Measurements from ENCODE around the gene CALML4. TPM values are rescaled to one million over a fixed set of nuclear protein-coding genes. Genes with fewer than 3 reads are reported as not detected.

Gene CALML4
- total and polyA plus RNA-seq, 2 donors (not counting 3 experiments of a cell fraction or from before 2014, with no cell fraction given), result 2.6 to 10.1 TPM

GRCh38 chr15:68207176-68207935 is 2.2 kb upstream of the CALML4 start:
- peaks cover 15% of the 10 kb centered on the region for H3K4me1 ChIP-seq (ENCODE audit: control insufficient read depth, extremely low read depth, insufficient read depth, low read length)
- DNase-seq (ENCODE audit: low read depth, low spot score), result no peak
- FAIRE-seq, result no peak
- H3K4me3 ChIP-seq (replicated peaks in 1 of 3; ENCODE audit: insufficient read depth in 1 of 3, low read depth in 1 of 3, low read length in 3 of 3), result no peak overlapping the region
- dilution Hi-C loops (cut with MboI; ENCODE audit: extremely low pct_ligation_motif_present, low sequenced_read_pairs) (no loop called here), intact Hi-C loops (cut with micrococcal nuclease) (no loop called here)
- H3K9ac ChIP-seq (replicated peaks; ENCODE audit: extremely low read depth, insufficient read depth, low read length), result no peak overlapping the region
- ChIA-PET POLR2A (no interaction called here), CTCF (interaction anchor here (0.9 kb wide), 1 partner anchor 12 kb away, joined by 7 read pairs; no protein-coding TSS in a partner anchor)
- no peaks in the 10 kb centered on the region for H3K27me3 ChIP-seq (ENCODE audit: control insufficient read depth in 2 of 2, insufficient read depth in 2 of 2, low read length in 2 of 2)
- H3K79me2 ChIP-seq (ENCODE audit: control insufficient read depth, insufficient read depth, low read length), result peaks cover 6% of the 10 kb centered on the region
- H3K27ac ChIP-seq (ENCODE audit: insufficient read depth, low read depth, low read length), result no peak overlapping the region
- TSS peak; percentile 20 for BruUV-seq (replicated peaks)
- no peak for TF ChIP-seq FOS (IDR thresholded peaks at IDR 0.05; ENCODE audit: borderline replicate concordance, insufficient read depth, low read length)
- TF ChIP-seq JUN (IDR thresholded peaks at IDR 0.05; ENCODE audit: borderline replicate concordance, insufficient read depth, insufficient read length, low read depth), result no peak
- no peak for TF ChIP-seq POLR2A (IDR thresholded peaks at IDR 0.05; ENCODE audit: low read depth, low read length)
- TF ChIP-seq GATA2 (IDR thresholded peaks at IDR 0.05; ENCODE audit: insufficient read depth, insufficient read length, low read depth, low read length), result no peak
- TF ChIP-seq EZH2 (IDR thresholded peaks at IDR 0.05; ENCODE audit: borderline replicate concordance, low read depth, low read length, severe bottlenecking), result no peak
- H3K4me2 ChIP-seq (ENCODE audit: insufficient read depth, low read length), result no peak overlapping the region
- H2AFZ ChIP-seq (ENCODE audit: low read depth, low read length), result no peak overlapping the region
- no peaks in the 10 kb centered on the region for H3K9me1 ChIP-seq (replicated peaks; ENCODE audit: control insufficient read depth, extremely low read depth, insufficient read depth, low read length)
- H4K20me1 ChIP-seq (replicated peaks; ENCODE audit: control insufficient read depth, extremely low read depth, insufficient read depth, low read length), result no peaks in the 10 kb centered on the region
- no peaks in the 10 kb centered on the region for H3K9me3 ChIP-seq (replicated peaks; ENCODE audit: control insufficient read depth, insufficient read depth, low read length)
- H3K36me3 ChIP-seq (ENCODE audit: control insufficient read depth in 2 of 2, extremely low read depth in 1 of 2, insufficient read depth in 2 of 2, low read length in 2 of 2), result no peaks in the 10 kb centered on the region

- H3K27ac ChIP-seq (ENCODE audit: insufficient read depth, low read depth, low read length), result no peak overlapping the region
- no peaks in the 10 kb centered on the region for H3K9me3 ChIP-seq (replicated peaks; ENCODE audit: control insufficient read depth, insufficient read depth, low read length)
- FAIRE-seq (no peak), DNase-seq (ENCODE audit: low read depth, low spot score) (no peak)
- TF ChIP-seq MAX (IDR thresholded peaks at IDR 0.05; ENCODE audit: insufficient read depth, insufficient read length) (no peak), EZH2 (IDR thresholded peaks at IDR 0.05; ENCODE audit: borderline replicate concordance, low read depth, low read length, severe bottlenecking) (no peak)
- H3K4me1 ChIP-seq (ENCODE audit: control insufficient read depth, extremely low read depth, insufficient read depth, low read length), result peaks cover 15% of the 10 kb centered on the region
- H3K27me3 ChIP-seq (ENCODE audit: control insufficient read depth in 2 of 2, insufficient read depth in 2 of 2, low read length in 2 of 2), result no peaks in the 10 kb centered on the region
- intact Hi-C loops (cut with micrococcal nuclease), result no loop called here
- H3K36me3 ChIP-seq (ENCODE audit: control insufficient read depth in 2 of 2, extremely low read depth in 1 of 2, insufficient read depth in 2 of 2, low read length in 2 of 2), result no peaks in the 10 kb centered on the region
- CTCF ChIA-PET, result interaction anchor here (0.9 kb wide), 1 partner anchor 12 kb away, joined by 7 read pairs; no protein-coding TSS in a partner anchor
- no peak overlapping the region for H3K4me2 ChIP-seq (ENCODE audit: insufficient read depth, low read length)
- POLR2A ChIA-PET, result no interaction called here
- no TSS peak for BruUV-seq (replicated peaks)
- no peaks in the 10 kb centered on the region for H4K20me1 ChIP-seq (replicated peaks; ENCODE audit: control insufficient read depth, extremely low read depth, insufficient read depth, low read length)
- dilution Hi-C loops (cut with MboI; ENCODE audit: extremely low pct_ligation_motif_present, low sequenced_read_pairs), result no loop called here
- H3K9ac ChIP-seq (replicated peaks; ENCODE audit: extremely low read depth, insufficient read depth, low read length), result no peak overlapping the region
- H3K9me1 ChIP-seq (replicated peaks; ENCODE audit: control insufficient read depth, extremely low read depth, insufficient read depth, low read length), result no peaks in the 10 kb centered on the region
- peaks cover 6% of the 10 kb centered on the region for H3K79me2 ChIP-seq (ENCODE audit: control insufficient read depth, insufficient read depth, low read length)
- no peak overlapping the region for H3K4me3 ChIP-seq (replicated peaks in 1 of 3; ENCODE audit: insufficient read depth in 1 of 3, low read depth in 1 of 3, low read length in 3 of 3)
- H2AFZ ChIP-seq (ENCODE audit: low read depth, low read length), result no peak overlapping the region
Observed at GRCh38 chr15:68206711-68207151, 1.6 kb upstream of the CALML4 start.

All from endothelial cell of umbilical vein (primary cell).